ENCODE measurements around the gene OR2A14. TPM values are rescaled to one million over a fixed set of nuclear protein-coding genes. Genes with fewer than 3 reads are reported as not detected.
"Not testable (repeated sequence)": the region's sequence is repeated elsewhere in the genome, so short reads cannot be mapped to it uniquely, and the experiment has no call there.

The OR2A14 gene, protein sequence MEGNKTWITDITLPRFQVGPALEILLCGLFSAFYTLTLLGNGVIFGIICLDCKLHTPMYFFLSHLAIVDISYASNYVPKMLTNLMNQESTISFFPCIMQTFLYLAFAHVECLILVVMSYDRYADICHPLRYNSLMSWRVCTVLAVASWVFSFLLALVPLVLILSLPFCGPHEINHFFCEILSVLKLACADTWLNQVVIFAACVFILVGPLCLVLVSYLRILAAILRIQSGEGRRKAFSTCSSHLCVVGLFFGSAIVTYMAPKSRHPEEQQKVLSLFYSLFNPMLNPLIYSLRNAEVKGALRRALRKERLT
- polyA plus RNA-seq (ENCODE audit: insufficient read length in 10 of 10): not detected
- long read RNA-seq, donor 1: 0 reads
- long read RNA-seq, donor 2: 0 reads
- long read RNA-seq, donor 3: 0 reads
- long read RNA-seq, donor 4: 0 reads
- long read RNA-seq, donor 5: 0 reads
- long read RNA-seq, donor 6: 0 reads
- long read RNA-seq, donor 7: 0 reads
- long read RNA-seq, donor 8: 0 reads
- long read RNA-seq, donor 9: 0 reads

DNA sequence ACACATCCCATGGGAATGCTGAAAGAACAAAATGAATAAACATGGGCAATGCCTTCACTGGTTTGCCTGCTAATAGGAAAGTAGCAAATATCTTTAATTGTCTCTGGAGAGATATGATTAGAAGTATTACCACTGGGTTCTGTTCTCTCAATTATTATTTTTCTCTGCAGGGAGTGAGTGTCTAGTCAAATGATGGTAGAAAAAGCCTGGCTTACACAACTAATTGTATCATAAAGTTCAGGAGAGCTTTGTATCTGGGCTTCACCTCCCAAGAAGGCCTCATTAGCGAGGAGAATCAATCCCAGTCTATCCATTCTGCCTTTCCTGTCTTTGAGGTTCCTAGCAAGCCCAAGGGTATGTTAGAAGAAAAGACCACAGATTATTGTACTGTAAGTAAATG is at the start of gene OR2A14:
TSS of gene OR2A14 (plus strand) at position 301 of the 400 bp plus-strand sequence. CDS start 5,937 bp downstream, outside the sequence.
- DNase-seq: no peak

DNA sequence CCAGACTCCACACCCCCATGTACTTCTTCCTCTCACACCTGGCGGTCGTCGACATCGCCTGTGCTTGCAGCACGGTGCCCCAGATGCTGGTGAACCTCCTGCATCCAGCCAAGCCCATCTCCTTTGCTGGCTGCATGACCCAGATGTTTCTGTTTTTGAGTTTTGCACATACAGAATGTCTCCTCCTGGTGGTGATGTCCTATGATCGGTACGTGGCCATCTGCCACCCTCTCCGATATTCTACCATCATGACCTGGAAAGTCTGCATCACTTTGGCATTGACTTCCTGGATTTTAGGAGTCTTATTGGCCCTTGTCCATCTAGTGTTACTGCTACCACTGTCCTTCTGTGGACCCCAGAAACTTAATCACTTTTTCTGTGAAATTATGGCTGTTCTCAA is 48.6 kb upstream of the OR2A14 start:
- DNase-seq: no peak

- DNase-seq: no peak
Observed at GRCh38 chr7:144085978-144086377, 37.0 kb upstream of the OR2A14 start, which contains the start of gene OR2A12. Gene OR2A12, plus strand, starts transcription at chr7:144086278. Its CDS starts 8,830 bp downstream, at chr7:144095108.

DNA sequence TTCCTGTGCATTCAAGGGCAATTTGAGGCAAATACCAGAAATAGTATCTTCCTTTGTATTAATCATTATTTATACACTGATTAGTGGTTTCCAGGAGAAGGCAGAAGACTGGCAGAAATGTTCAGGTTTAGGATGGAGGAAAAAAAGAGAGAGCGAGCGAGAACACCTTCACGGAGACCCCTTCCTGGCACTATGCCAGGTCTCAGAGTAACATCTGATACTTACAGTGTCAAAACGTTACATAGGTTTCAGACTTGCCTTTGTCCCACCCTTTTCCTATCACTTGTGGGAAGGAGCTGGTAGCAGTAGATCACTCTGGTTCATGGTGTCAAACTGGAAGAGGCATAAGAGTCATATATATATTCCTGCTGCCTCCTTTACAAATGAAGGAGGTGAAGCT is 36.2 kb upstream of the OR2A14 start:
- no peak for DNase-seq

DNA sequence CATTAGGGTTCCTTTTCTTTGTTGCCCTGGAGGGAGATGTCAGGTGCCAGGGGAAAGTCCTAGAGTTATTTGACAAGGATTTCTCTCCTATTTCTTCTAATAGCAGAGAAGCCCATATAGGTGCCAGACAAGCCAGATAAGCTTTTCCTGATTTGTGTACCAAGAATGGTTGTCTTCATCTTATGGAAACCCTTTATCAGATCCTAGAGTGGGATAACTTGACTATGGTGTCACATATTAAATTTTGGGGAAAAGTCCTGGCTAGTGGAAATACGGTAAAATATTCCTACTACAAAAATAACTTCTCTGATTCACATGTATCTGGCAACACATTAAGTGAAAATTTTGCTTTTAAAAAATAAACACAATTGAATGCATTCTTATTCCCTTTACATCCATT is 35.7 kb upstream of the OR2A14 start:
- DNase-seq: no peak

GRCh38 chr7:144090667-144091066 is 32.3 kb upstream of the OR2A14 start:
- no peak for DNase-seq

DNA sequence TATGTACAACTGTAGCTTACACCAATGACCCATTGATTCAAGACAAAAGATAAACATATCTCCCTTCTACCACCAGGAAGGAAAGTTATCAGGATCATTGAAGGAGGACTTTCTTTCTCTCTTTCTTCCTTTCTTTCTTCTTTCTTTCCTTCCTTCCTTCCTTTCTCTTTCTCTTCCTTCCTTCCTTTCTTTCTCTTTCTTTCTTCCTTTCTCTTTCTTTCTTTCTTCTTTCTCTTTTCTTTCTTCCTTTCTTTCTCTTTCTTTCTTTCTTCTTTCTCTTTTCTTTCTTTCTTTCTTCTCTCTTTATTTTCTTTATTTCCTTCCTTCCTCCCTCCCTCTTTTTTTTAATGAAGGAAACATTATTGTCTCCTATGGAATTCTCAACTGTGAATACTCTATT is 24.2 kb upstream of the OR2A14 start:
- DNase-seq: no peak

GRCh38 chr7:144100607-144101006 is 22.4 kb upstream of the OR2A14 start:
- DNase-seq: no peak

GRCh38 chr7:144102041-144102440 is 20.9 kb upstream of the OR2A14 start:
- no peak for DNase-seq

DNA sequence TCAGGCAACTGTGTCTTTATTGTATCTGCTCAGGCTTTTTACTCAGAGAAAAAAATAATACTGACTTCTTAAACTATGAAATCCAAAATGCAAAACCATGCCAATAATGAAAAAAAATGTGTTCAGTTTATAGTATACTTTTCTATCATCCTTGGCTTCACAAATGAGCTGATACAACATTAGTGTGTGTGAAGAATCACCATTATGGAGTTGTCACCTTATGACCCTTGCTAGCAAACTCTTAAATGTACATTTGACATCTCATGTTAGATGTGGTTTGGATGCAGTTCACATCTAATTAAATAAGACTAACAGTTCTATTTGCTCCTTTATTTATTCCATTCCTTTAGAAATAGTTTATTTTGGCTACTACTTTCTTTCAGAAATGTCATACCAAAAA is 17.8 kb upstream of the OR2A14 start:
- DNase-seq: no peak

DNA sequence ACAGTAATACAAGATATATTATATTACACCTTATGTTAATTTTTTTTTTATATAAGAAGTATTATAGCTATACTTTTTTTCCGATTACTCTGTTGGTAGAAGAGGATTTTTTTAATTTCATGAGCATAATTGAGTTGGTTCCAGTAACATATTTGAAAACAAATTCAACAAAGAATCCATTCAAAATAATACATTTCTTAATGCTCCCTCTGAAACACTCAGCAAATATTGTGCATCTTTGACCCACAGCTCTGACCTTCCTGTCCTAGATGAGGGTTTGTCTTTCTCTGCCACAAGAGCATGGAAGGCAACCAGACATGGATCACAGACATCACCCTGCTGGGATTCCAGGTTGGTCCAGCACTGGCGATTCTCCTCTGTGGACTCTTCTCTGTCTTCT is 13.7 kb upstream of the OR2A14 start, which contains the start of gene OR2A2:
TSS of gene OR2A2 (plus strand) at position 301 of the 400 bp plus-strand sequence. CDS start at position 301, 0 bp downstream.
- DNase-seq: no peak

DNA sequence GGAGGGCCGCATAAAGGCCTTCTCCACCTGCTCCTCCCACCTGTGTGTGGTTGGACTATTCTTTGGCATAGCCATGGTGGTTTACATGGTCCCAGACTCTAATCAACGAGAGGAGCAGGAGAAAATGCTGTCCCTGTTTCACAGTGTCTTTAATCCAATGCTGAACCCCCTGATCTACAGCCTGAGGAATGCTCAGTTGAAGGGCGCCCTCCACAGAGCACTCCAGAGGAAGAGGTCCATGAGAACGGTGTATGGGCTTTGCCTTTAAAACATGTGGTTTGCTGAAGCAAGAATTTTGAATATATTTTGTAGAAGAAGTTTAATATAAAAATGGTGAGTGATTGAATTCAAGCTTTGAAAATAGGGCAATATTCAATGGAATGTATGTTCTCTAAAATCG is 12.7 kb upstream of the OR2A14 start:
- no peak for DNase-seq

GRCh38 chr7:144113651-144114050 is 9.3 kb upstream of the OR2A14 start:
- no peak for DNase-seq

GRCh38 chr7:144118341-144118740 is 4.6 kb upstream of the OR2A14 start:
- no peak for DNase-seq

DNA sequence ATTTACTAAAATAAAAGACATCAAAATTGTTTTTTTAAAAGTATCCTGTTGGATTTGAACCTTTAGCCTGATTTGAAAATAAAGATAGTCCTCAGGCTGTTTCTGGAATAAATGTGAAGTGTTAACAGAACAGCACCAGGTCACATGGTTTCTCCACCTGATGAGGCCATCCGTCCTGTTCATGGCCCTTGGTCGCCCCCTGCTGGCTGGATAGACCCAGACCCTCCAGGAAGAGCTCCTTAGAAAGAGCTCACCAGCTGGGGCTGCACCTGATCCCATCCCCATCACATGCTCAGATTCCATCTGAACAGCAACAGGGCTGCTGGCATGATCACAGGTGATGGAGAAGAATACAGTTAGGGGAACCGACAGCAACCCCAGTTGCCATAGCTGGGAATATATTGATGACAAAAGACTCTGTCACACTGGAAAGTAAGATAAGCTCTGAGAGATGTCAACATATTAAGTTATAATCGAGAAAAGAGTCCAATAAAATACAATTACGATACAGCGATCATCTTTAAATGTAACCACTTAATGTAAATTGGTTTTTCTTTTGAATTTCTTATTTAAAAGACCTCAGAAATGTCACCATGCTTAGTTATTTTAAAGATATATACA is 4.8 kb downstream of the OR2A14 start:
- DNase-seq: peak; percentile 55 to 82 (median 76)

DNA sequence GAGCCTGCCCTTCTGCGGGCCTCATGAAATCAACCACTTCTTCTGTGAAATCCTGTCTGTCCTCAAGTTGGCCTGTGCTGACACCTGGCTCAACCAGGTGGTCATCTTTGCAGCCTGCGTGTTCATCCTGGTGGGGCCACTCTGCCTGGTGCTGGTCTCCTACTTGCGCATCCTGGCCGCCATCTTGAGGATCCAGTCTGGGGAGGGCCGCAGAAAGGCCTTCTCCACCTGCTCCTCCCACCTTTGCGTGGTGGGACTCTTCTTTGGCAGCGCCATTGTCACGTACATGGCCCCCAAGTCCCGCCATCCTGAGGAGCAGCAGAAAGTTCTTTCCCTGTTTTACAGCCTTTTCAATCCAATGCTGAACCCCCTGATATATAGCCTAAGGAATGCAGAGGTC is 6.6 kb downstream of the OR2A14 start:
- not testable (repeated sequence) for DNase-seq

GRCh38 chr7:144130730-144131129 is 7.8 kb downstream of the OR2A14 start:
- no peak for DNase-seq

- no peak for DNase-seq
Observed at GRCh38 chr7:144132262-144132661, 9.3 kb downstream of the OR2A14 start.

GRCh38 chr7:144133307-144133706 is 10.3 kb downstream of the OR2A14 start:
- no peak for DNase-seq

- DNase-seq: no peak
Observed at GRCh38 chr7:144134116-144134515, 11.1 kb downstream of the OR2A14 start.

- DNase-seq: no peak
Observed at GRCh38 chr7:144137501-144137900, 14.5 kb downstream of the OR2A14 start.

GRCh38 chr7:144142187-144142586 is 19.2 kb downstream of the OR2A14 start:
- DNase-seq: no peak

- no peak for DNase-seq
Observed at GRCh38 chr7:144144426-144144825, 21.4 kb downstream of the OR2A14 start.
